ENCODE measurements around the gene SLC38A8.

SLC38A8 gene

GRCh38 chr16:84048871-84049270 is 6.3 kb upstream of the SLC38A8 start:
- Histone ChIP-seq H3K36me3 (no peaks in the 10 kb centered on the region; the same call in 1 of the 2 replicates), H3K27ac (no peak overlapping the region), H3K27me3 (ENCODE audit: insufficient read depth, low read depth, severe bottlenecking) (no peaks in the 10 kb centered on the region), H3K4me3 (ENCODE audit: low read depth, low read length) (no peak overlapping the region), H3K9me3 (ENCODE audit: severe bottlenecking) (no peaks in the 10 kb centered on the region)
- TF ChIP-seq CTCF (IDR thresholded peaks at IDR 0.05; ENCODE audit: low read depth, low read length): no peak
- DNase-seq: no peak

- Histone ChIP-seq H3K4me3 (ENCODE audit: low read depth, low read length) (no peak overlapping the region), H3K27me3 (ENCODE audit: insufficient read depth, low read depth, severe bottlenecking) (no peaks in the 10 kb centered on the region), H3K36me3 (no peaks in the 10 kb centered on the region), H3K9me3 (ENCODE audit: severe bottlenecking) (no peaks in the 10 kb centered on the region), H3K27ac (no peak overlapping the region)
- TF ChIP-seq CTCF (IDR thresholded peaks at IDR 0.05; ENCODE audit: low read depth, low read length): 0 out of 2 replicates have a peak, but pooled peaks have one; percentile 22
- DNase-seq: peak; percentile 25
These were observed 5.7 kb upstream of the SLC38A8 start for GRCh38 chr16:84048270-84048669.

- Histone ChIP-seq H3K4me3 (ENCODE audit: low read depth, low read length) (no peak overlapping the region), H3K27ac (no peak overlapping the region), H3K36me3 (no peaks in the 10 kb centered on the region), H3K27me3 (ENCODE audit: insufficient read depth, low read depth, severe bottlenecking) (no peaks in the 10 kb centered on the region), H3K9me3 (ENCODE audit: severe bottlenecking) (no peaks in the 10 kb centered on the region)
- TF ChIP-seq CTCF (IDR thresholded peaks at IDR 0.05; ENCODE audit: low read depth, low read length): no peak
- DNase-seq: no peak
These were observed 5.0 kb upstream of the SLC38A8 start for GRCh38 chr16:84047626-84048025.

GRCh38 chr16:84047206-84047605 is 4.6 kb upstream of the SLC38A8 start:
- no peak for TF ChIP-seq CTCF (IDR thresholded peaks at IDR 0.05; ENCODE audit: low read depth, low read length)
- Histone ChIP-seq H3K27me3 (ENCODE audit: insufficient read depth, low read depth, severe bottlenecking) (no peaks in the 10 kb centered on the region), H3K4me3 (ENCODE audit: low read depth, low read length) (no peak overlapping the region), H3K9me3 (ENCODE audit: severe bottlenecking) (no peaks in the 10 kb centered on the region), H3K36me3 (no peaks in the 10 kb centered on the region), H3K27ac (no peak overlapping the region)
- no peak for DNase-seq

- DNase-seq: no peak
- no peak for TF ChIP-seq CTCF (IDR thresholded peaks at IDR 0.05; ENCODE audit: low read depth, low read length)
- no peaks in the 10 kb centered on the region for H3K9me3 ChIP-seq (ENCODE audit: severe bottlenecking)
These were observed 3.3 kb upstream of the SLC38A8 start for GRCh38 chr16:84045818-84046470.

More at GRCh38 chr16:84045818-84046470, 3.3 kb upstream of the SLC38A8 start:
- no peak overlapping the region for H3K4me3 ChIP-seq (ENCODE audit: low read depth, low read length)
- no peaks in the 10 kb centered on the region for H3K36me3 ChIP-seq
- H3K27ac ChIP-seq: no peak overlapping the region
- H3K27me3 ChIP-seq (ENCODE audit: insufficient read depth, low read depth, severe bottlenecking): no peaks in the 10 kb centered on the region
